ENCODE measurements around the gene LSAMP.

DNA sequence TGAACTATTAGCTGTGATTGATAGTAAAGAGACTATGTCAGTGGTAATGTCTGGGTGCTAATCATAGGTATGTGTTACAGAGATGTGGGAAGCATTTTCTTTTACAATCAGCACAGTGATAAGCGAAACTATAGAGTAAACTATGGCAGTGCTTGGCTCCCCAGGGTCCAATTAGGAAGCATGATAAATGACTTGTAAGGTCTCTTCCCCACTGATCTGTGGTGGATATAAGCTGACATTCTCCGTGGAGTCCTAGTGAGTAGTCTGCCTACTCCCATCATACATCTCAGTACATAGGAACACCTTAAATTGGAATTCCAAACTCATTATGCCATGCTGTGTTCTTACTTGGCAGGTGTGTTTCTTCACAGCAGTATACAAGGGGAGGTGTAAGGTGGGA is 617.8 kb downstream of the LSAMP start:
- TF ChIP-seq POU2F2 (IDR thresholded peaks at IDR 0.05; ENCODE audit: low read depth, low read length) (no peak), POLR2A (IDR thresholded peaks at IDR 0.05; ENCODE audit: low read depth, low read length) (no peak), PAX5 (IDR thresholded peaks at IDR 0.05; ENCODE audit: insufficient read depth, low read length, severe bottlenecking) (no peak), POLR2AphosphoS5 (IDR thresholded peaks at IDR 0.05; ENCODE audit: low read depth, low read length) (no peak)

All from GM12891 (cell line).